Measurements from ENCODE around the gene ASB3. TPM values are rescaled to one million over a fixed set of nuclear protein-coding genes. Genes with fewer than 3 reads are reported as not detected.
"Not testable (repeated sequence)": the region's sequence is repeated elsewhere in the genome, so short reads cannot be mapped to it uniquely, and the experiment has no call there.

Gene ASB3
- 13.2 TPM for polyA plus RNA-seq (2013, experiment 1 of 2; ENCODE audit: insufficient read length)
- 14.0 TPM for polyA plus RNA-seq (2013, experiment 2 of 2; ENCODE audit: insufficient read length)

- peak; percentile 94 for DNase-seq
These were observed at the start of gene ASB3, which contains the start of gene ERLEC1 for GRCh38 chr2:53786705-53787613. ASB3 (minus strand) TSS chr2:53786953; CDS start chr2:53765572, 21,381 bp downstream. ERLEC1 (plus strand) TSS chr2:53787044; CDS start chr2:53787211, 167 bp downstream.

- DNase-seq, result not testable (repeated sequence)
These were observed 43.2 kb upstream of the ASB3 start for GRCh38 chr2:53829980-53830290.

DNA sequence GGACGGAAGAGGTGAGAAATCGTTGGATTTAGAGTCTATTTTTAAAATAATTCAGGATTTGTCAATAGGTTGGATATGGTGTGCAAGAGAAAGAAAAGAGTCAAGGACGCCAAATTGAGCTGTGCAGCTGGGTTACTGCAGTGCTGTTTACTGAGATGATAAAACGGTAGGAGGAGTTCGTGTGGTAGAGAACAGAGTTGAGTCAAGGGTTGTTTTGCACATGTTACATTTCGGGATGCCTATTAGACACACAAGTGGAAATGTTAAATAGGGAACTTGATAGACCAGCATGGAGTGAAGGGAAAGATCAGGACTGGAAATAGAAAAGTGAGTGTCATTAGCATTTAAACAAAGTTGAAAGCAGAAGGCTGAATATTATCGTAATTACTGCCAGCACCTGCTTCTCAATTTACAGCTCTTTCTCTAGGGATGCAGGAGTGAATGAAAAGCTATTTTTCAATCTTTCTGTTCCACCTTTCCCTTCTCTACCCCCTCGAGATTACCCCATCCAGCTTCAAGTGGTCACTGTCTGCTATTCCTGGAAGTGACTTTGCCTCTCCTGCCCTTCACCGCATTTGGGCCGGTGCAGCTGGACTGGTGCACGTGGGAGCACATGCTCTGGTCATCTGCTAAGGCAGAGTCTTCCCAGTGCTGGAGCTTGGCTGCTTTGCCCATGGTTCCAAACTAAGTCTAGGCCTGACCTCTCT is 42.7 kb upstream of the ASB3 start:
- DNase-seq, result no peak

GRCh38 chr2:53828331-53828730 is 41.6 kb upstream of the ASB3 start:
- no peak for DNase-seq

DNA sequence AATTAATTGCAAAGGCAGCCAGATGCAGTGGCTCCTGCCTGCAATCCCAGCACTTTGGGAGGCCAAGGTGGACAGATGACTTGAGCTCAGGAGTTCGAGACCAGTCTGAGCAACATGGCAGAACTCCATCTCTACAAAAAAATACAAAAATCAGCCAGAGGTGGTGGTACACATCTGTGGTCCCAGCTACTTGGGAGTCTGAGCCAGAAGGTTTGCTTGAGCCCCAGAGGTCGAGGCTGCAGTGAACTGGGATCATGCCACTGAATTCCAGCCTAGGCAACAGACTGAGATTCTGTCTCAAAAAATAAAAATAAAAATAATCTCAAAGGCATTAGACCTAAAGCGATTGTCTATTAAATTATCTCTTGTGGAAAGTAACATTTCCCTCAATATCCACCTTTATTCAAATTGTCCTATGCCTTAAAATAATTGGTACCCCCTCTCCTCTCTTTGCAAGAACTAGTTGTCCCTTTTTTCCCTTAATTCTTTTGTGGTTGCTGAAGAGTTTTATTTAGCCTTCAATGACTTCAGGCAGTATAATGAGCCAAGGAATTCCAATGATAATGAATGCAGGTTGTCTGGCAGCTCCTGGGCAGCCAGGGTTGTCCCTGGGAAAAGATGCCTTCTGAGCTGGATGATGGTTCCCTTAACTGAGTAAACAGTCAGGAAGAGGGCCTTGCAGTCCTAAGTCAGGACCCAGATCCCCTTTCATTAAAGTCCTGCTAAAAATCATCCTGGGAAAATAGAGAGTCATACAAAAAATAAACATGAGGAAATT is 40.8 kb upstream of the ASB3 start:
- DNase-seq, result no peak

DNA sequence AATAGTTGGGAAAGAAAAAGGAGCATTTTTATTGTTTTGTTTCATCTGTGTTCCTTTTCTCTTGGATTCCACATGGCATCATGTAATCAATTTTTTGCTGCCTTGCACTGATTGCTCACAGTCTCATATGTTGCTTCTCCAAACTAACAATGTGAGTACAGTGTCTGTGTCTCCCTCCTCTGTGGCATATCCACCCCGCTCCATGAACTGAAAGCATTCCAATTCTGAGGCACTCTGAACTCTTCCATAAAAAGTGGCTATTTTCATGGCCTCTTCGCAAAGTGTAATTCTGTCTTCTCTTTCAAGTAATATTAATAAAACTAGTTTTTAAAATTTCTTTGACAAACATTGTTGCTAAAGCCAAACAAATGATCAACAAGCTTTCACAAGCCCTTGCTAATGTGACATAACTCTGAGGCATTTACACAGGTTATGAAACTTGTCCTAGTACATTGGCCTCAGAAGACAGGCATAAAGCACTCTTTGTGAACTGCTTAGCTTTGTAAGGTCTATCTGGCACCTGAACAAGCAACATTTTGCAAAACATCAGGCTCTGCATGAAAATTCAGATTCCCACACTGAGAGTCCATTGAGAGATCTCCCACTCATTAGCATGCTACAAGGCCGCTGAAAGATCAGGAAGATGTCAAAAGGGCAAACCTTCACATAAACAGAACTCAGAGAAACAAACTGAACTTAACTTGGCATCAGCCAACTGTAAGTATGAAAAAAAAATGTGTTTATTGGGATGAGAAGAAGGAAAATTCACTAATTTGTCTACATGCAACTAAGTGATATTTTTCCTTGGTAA is 40.0 kb upstream of the ASB3 start:
- no peak for DNase-seq

- no peak for DNase-seq
These were observed 39.3 kb upstream of the ASB3 start for GRCh38 chr2:53826030-53826410.

GRCh38 chr2:53823639-53824038 is 36.9 kb upstream of the ASB3 start:
- DNase-seq, result peak; percentile 6

DNA sequence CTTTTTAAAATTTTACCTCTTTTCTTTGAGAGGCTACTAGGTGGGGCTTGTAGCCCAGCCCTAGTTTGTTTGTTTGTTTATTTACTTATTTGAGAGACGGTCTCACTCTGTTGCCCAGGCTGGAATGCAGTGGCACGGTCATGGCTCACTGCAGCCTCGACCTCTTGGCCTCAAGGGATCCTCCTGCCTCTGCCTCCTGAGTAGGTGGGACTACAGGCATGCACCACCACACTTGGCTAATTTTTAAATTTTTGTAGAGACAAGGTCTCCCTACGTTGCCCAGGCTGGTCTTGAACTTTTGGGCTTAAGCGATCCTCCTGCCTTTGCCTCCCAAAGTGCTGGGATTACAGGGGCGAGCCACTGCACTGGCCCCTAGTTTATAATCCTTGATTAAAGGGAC is 35.1 kb upstream of the ASB3 start:
- DNase-seq, result no peak

GRCh38 chr2:53820711-53821110 is 34.0 kb upstream of the ASB3 start:
- no peak for DNase-seq

DNA sequence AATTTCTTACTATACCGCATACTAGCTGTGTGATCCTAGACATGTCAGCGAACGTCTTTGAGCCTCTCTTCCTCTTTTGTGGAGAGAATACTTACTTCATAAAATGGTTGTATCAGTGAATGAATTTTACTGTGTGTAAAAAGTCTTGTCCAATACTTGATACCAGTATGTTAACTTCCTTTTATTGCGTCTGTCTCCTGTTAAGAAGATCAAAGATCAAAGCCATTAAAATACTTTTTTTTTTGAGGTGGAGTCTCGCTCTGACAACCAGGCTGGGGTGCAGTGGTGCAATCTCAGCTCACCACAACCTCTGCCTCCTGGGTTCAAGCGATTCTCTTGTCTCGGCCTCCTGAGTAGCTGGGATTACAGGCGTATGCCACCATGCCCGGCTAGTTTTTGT is 33.3 kb upstream of the ASB3 start:
- DNase-seq, result no peak

DNA sequence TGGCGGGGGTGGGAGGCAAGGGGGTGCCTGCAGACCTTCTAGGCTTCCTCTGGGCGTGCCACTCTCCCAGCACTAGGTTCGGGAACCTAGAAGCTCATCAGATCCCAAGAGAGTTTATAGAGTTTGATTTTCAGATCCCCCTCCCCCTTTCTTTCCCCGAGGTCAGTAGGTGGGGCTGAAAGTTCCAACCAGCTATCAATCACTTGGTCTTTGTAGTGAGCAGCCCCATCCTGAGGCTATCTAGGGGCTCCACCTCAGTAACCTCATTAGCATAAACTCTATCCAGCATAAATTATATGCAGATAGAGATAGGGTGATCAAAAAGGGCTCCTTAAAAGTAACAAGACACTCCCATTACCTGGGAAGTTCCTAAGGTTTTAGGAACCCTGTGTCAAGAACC is 32.9 kb upstream of the ASB3 start:
- no peak for DNase-seq

GRCh38 chr2:53818854-53819435 is 32.2 kb upstream of the ASB3 start:
- DNase-seq, result no peak

DNA sequence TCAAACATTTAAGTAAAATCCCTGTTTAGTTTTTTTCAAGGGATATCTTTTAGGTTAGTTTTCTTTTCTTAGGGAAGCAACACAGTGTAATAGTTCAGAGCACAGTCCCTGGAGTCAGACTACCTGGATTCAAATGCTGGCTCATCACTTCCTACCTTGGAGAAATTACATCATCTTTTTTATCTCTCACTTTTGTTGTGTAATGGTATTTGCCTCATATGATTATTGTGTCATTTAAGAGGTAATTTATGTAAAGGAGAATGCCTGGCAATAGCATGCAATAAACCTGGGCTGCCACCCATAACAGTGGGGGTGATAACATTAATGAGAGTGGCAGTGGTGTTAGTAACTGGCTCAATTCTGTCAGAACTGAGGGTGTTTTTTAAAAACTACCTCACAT is 26.4 kb upstream of the ASB3 start:
- no peak for DNase-seq

- DNase-seq, result no peak
These were observed 24.8 kb upstream of the ASB3 start for GRCh38 chr2:53811601-53812000.

DNA sequence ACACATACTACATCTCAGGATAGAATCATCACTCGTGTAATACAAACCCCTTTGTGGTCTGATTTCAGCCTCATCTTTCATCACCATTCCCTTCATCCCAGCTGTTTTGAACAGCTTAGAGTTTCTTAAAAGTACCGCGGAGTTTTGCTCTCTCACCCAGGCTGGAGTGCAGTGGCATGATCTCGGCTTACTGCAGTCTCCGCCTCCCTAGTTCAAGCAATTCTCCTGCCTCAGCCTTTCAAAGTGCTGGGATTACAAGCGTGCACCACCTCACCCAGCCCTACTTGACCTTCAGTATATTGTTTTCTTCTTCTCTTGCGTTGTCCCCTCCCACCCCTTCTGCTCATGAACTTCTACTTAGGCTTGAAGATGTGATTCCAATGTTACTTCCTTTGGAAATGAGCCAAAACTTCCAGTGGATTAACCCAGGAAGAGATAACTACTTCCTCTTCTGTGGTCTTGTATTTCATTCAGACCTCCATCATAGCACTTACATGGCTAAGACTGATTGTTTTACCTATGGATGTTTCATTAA is 15.9 kb upstream of the ASB3 start:
- no peak for DNase-seq

- DNase-seq, result no peak
These were observed 14.8 kb upstream of the ASB3 start for GRCh38 chr2:53801547-53801946.

- no peak for DNase-seq
These were observed 7.1 kb upstream of the ASB3 start for GRCh38 chr2:53793821-53794220.

GRCh38 chr2:53793261-53793660 is 6.5 kb upstream of the ASB3 start:
- no peak for DNase-seq

- DNase-seq, result peak; percentile 7
These were observed 999 bp upstream of the ASB3 start for GRCh38 chr2:53787614-53788289.

- DNase-seq, result no peak
These were observed 425 bp downstream of the ASB3 start for GRCh38 chr2:53786352-53786704.
